ENCODE measurements around the gene MED25. TPM values are rescaled to one million over a fixed set of nuclear protein-coding genes. Genes with fewer than 3 reads are reported as not detected.

MED25 gene
- total RNA-seq, 2 experiments from 2014 or later, result 35.7 to 38.7 TPM

GRCh38 chr19:49863254-49863934 lies 45.3 kb downstream of the MED25 start:
- H3K36me3 Mint-ChIP-seq (ENCODE audit: low read depth), result peaks cover 32% of the 10 kb centered on the region
- H3K27me3 Mint-ChIP-seq, result no peaks in the 10 kb centered on the region
- intact Hi-C loops (cut with micrococcal nuclease), result no loop called here
- no peaks in the 10 kb centered on the region for H3K9me3 Mint-ChIP-seq
- no peak overlapping the region for H3K4me3 Mint-ChIP-seq
- H3K27ac Mint-ChIP-seq, result no peak overlapping the region
- ChIA-PET CTCF (interaction anchor here (0.6 kb wide), 1 partner anchor 121 kb away, joined by 3 read pairs; no protein-coding TSS in a partner anchor), POLR2A (interaction anchor here (1.2 to 5.9 kb wide), 2 partner anchors 10 to 45 kb away, joined by 3 to 64 read pairs; partner anchors contain the start of genes MED25 and PTOV1)
- DNase-seq, result no peak
- H3K4me1 Mint-ChIP-seq (ENCODE audit: low read depth), result peaks cover 29% of the 10 kb centered on the region
- no peak for TF ChIP-seq CTCF (IDR thresholded peaks at IDR 0.05)
- ATAC-seq, result no peak

GRCh38 chr19:49863935-49864320 lies 45.8 kb downstream of the MED25 start:
- POLR2A ChIA-PET, result interaction anchor here (1.2 to 5.9 kb wide), 2 partner anchors 11 to 45 kb away, joined by 3 to 64 read pairs; partner anchors contain the start of genes MED25 and PTOV1
- H3K36me3 Mint-ChIP-seq (ENCODE audit: low read depth), result peaks cover 31% of the 10 kb centered on the region
- no peak for DNase-seq
- no peaks in the 10 kb centered on the region for H3K9me3 Mint-ChIP-seq
- no peak for ATAC-seq
- H3K4me3 Mint-ChIP-seq, result no peak overlapping the region
- TF ChIP-seq CTCF (IDR thresholded peaks at IDR 0.05), result no peak
- intact Hi-C loops (cut with micrococcal nuclease), result no loop called here
- no peaks in the 10 kb centered on the region for H3K27me3 Mint-ChIP-seq
- H3K27ac Mint-ChIP-seq, result no peak overlapping the region
- H3K4me1 Mint-ChIP-seq (ENCODE audit: low read depth), result peaks cover 34% of the 10 kb centered on the region
- CTCF ChIA-PET, result no interaction called here

DNA sequence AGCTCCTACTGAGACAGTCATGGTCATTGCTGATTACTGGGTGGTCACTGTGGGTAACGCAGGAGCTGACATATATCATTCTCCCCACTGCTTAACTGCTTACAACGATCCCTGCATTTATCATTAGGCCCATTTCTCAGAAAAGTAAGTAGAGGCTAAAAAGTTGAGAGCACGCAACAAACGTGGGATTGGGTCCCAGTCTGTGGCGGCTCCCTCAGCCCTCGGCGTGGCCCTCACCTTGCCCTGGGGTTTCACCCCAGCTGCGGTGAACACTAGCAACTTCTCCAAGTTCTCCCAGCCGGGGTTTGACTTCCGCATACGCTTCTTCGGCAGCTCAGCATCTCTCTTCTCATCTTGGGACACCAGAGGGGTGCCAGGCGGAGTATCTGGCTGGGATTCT lies 46.8 kb downstream of the MED25 start:
- Mint-ChIP-seq H3K4me3 (peak overlapping the region; percentile 26), H3K27me3 (no peaks in the 10 kb centered on the region), H3K9me3 (no peaks in the 10 kb centered on the region), H3K36me3 (ENCODE audit: low read depth) (peaks cover 30% of the 10 kb centered on the region), H3K27ac (no peak overlapping the region), H3K4me1 (ENCODE audit: low read depth) (peaks cover 34% of the 10 kb centered on the region)
- CTCF ChIA-PET, result interaction anchor here (1.2 kb wide), 1 partner anchor 11 kb away, joined by 3 read pairs; no protein-coding TSS in a partner anchor
- intact Hi-C loops (cut with micrococcal nuclease), result no loop called here
- no peak for DNase-seq
- POLR2A ChIA-PET, result interaction anchor here (0.8 to 5.9 kb wide), 3 partner anchors 12 to 55 kb away, joined by 3 to 64 read pairs (median 3); partner anchors contain the start of genes MED25 and PTOV1
- TF ChIP-seq CTCF (IDR thresholded peaks at IDR 0.05), result no peak
- no peak for ATAC-seq

- Mint-ChIP-seq H3K36me3 (ENCODE audit: low read depth) (peaks cover 33% of the 10 kb centered on the region), H3K27me3 (no peaks in the 10 kb centered on the region), H3K27ac (no peak within 1 kb of the TSS), H3K4me1 (ENCODE audit: low read depth) (peaks cover 46% of the 10 kb centered on the region), H3K9me3 (no peaks in the 10 kb centered on the region), H3K4me3 (no peak within 1 kb of the TSS)
- no peak for TF ChIP-seq CTCF (IDR thresholded peaks at IDR 0.05)
- CTCF ChIA-PET, result interaction anchor here (1.0 kb wide), 1 partner anchor 63 kb away, joined by 3 read pairs; the partner anchor contains the start of gene NUP62
- ATAC-seq (peak; percentile 46), DNase-seq (peak; percentile 93)
- intact Hi-C loops (cut with micrococcal nuclease), result no loop called here
- POLR2A ChIA-PET, result interaction anchor here (0.8 to 5.9 kb wide), 4 partner anchors 8 to 62 kb away, joined by 3 to 64 read pairs (median 5); partner anchors contain the start of genes ATF5, NUP62 and PTOV1
Observed at GRCh38 chr19:49866933-49867782, 49.1 kb downstream of the MED25 start, which contains the start of gene PNKP. Gene PNKP, minus strand, starts transcription at chr19:49867576. Its CDS starts 372 bp downstream, at chr19:49867204.
